ENCODE data around the gene SPAG4.

Gene SPAG4

DNA sequence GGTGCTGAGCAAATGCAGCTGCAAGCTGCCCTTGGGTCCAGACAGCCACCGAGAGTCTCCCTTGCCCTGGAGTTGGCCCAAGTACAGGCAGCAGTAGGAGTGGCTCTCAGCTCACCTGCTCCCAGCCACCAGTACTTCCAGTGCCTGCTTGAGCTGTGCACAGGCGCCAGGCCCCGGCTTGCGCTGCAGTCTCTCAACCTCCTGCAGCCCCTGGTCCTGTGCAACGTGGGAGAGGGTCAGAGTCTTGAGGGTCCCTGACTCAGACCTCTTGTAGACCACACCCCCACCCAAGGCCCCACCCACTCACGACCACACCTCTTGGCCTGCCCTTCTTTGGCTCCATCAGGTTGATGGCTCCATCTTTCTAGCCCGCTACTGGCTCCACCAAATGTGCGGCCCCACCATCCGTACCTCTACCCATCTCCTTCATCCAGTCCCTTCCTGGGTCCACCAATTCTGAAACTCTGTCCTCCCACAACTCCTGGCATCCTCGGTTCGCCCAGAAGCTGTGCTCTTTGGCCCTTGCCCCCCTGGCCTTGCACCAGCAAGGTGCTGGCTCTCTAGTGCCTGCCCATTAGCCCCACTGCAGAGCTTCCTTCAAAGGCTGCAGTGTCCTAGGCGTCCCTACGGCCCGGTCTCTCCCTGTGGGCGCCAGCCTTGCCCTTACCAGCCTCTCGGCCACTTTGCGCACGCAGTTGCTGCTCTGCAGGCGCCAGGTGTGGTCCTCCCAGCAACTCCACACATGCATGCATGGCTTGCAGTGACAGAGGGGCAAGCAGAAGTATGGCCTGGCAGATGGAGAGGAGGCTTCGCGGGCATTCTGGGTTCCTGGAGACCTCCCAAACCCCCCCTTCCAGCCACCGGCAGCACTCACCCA is 16.5 kb upstream of the SPAG4 start:
- no peak for DNase-seq (ENCODE audit: low read depth in 1 of 2, low spot score in 1 of 2)

DNA sequence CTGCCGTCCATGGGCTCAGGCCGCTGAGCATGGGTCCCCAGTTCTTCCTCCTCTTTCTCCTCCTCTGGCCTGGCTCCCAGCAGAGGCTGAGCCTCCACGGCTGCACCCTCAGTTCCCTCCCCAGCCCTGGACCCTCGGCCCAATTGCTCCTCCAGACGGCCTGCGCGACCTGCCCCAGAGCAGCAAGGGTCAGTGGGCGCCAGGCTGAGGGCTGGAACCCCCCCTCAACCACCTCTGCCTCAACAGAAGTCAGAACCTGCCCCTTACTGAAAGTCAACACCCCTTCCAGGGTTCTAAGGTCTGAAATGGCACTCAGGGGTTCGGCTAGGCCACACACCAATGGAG is 15.9 kb upstream of the SPAG4 start:
- no peak for DNase-seq (ENCODE audit: low read depth in 1 of 2, low spot score in 1 of 2)

DNA sequence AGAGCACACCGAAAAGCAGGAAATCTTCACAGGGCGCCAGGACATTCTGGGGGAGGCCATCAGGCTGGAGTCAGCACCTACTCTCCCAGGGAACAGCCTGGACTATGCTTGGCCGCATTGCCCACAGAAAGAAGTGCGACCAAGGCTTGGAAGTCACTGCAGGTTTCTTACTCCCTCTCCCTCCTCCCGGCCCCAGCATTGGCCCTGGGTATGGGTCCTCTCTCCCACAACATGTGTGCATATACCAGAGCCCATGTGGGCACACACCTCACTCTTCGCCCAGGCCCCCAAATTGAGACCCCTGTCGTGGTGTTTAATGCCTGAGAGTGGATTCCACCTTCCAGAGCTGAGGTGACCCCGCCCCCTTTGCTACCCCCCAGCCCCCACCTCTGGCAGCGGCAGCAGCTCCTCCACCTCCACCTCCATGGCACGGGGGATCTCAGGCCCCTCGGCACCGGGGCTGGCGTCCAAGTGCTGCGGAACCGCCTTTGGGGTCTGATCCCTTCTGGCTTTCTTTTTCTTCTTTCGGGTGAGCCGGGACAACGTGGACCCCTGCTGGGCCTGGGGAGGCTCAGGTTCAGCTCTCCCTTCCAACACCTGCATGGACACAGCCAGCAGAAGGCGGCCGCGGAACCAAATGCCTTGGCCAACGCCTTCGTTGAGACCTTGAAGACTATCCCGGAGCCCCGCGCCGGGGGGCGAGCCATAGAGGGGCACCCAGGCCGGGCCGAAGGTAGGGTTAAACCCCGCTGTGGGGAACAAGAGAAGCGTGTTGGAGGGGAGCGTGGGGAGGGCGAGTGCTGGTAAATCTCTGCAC is 15.2 kb upstream of the SPAG4 start:
- no peak for DNase-seq (ENCODE audit: low read depth in 1 of 2, low spot score in 1 of 2)

DNA sequence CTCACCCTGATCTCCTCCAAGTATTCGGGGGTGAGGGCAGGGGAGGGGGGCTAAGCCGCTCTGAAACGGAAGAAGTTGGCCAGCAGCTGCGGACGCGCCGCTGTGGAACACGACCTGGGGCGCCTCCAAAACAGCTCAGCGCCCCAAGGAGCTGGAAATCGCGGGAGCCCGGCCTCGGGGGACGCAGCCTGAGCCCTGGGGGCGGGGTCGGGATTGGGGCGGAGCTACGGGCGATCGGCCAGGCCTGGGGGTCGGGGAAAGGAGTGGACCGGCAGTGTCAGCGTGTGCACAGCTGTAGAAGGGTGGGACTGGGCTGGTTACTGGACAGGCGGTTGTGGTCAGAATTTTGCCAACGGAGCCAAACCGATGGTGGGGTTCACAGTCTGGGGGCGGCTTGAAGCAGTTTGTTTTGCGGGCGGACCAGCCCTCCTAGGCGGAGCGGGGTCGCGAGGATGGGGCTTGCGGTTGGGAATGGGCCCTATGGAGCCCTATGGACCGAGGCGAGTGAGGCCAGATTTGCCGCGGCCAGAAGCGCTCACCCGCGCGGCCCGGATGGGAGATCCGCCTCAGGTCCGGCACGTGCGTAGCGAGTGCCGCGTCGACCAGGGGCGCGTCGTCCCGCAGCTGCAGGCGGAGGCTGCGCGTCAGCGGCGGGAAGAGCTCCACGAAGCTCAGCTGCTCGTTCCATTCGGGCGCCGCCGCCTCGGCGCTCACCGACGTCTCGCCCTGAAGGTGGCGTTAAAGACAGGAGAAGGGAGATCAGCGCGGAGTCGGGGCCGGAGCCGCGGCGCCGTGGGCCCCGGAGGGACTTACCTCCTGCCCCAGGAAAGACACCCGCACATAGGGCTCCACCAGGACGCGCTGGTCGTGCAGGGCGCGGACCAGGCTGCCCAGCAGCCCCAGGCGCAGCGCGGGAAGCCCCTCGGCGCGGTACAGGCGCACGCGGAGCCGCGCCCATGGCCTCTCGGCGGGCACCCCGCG is 14.3 kb upstream of the SPAG4 start:
- DNase-seq (ENCODE audit: low read depth in 1 of 2, low spot score in 1 of 2) = peak; percentile 59 to 69

DNA sequence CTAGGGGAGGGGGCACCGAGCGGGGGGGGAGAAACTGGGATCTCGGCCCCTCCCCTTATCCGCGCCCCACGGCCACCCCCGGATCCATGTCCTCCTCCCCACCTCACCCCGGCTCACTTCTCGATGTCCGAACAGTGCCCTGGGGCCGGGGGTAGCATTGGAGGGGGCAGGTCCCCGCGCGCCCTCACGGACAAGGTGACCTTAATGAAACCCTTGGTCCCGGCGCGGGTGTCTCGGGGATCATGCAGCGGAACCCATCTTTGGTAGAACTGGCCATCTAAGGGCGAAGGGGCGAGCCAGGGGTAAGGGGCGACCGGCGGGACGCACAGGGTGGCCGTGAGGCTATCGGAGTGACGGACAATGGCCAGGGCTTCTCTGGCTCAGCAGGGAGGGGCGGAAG is 13.6 kb upstream of the SPAG4 start:
- DNase-seq (ENCODE audit: low read depth in 1 of 2, low spot score in 1 of 2) = no peak

DNA sequence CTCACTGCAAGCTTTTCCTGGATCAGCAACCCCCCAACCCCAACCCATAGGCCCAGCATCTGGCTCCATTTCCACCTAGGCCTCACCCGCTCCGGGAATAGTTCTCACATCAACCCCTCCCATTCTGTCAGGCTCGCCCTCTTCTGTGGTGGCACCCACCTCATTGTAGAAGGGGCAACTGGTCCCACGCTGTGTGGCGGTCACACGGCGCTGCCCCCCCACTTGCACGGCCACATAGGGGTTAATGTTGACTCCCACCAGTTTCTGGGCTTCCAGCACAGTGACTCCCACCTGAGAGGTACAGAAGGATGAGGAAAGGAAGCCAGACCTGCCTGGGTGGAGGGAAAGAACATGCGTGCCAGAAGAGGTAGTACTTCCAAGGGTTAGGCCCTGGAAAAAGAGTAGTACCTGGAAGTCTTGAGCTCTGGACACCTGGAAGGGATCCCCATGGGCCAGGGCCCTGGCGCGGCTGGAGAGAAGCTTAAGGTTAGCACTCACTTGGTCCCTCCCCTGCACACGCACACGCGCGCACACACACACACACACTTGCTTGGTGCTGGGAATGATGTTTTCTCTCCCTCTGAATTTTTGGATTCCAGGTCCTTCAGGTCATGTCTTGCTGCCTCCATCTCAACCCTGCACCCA is 12.7 kb upstream of the SPAG4 start:
- no peak for DNase-seq (ENCODE audit: low read depth in 1 of 2, low spot score in 1 of 2)

DNA sequence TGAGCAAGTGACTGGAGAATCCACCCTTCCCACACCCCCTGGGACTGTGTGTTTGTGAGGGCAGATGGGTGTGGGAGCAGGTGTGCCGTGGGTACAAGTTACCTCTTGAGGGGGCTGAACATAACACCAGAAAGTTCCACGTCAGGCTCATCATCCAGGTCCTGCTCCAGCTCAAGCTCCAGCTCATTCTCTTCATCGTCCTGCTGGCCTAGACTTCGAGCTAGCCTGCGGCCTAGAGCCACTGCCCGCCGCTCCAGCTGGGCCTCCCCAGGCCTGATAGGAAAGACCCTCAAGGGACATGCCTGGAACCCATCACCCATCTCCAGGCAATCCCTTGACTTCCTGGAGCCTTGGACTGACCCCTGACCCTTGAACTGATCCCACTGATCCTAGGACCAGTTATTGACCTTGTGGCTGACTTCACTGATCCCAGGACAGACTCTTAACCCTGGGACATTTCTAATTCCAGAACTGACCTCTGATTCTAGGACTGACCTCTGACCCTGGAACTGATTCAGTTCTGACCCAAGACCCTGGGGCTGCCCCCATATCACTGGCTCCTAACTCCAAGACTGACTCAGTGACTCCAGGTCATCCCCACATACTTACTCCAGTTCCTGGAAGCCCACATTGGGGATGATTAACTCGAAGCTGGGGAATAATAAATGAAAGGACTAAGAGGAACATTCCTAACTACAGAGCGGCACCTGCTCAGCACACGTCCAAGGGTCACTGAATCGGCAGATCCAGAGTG is 11.8 kb upstream of the SPAG4 start:
- no peak for DNase-seq (ENCODE audit: low read depth in 1 of 2, low spot score in 1 of 2)

DNA sequence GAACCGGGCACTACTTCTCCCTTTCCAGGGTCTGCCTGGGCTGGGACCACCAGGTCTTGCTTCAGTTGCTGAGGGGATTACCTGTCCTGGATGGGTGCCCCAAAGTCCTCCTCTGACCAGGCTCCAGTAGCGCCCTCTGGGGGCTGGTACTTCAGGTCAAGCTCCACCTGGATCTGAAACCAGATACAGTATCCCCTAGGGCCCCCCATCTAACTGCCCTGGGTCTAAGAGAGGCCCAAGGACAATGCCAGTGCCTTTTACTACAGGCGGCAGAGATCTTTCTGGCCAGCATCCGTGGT is 11.2 kb upstream of the SPAG4 start:
- no peak for DNase-seq (ENCODE audit: low read depth in 1 of 2, low spot score in 1 of 2)

DNA sequence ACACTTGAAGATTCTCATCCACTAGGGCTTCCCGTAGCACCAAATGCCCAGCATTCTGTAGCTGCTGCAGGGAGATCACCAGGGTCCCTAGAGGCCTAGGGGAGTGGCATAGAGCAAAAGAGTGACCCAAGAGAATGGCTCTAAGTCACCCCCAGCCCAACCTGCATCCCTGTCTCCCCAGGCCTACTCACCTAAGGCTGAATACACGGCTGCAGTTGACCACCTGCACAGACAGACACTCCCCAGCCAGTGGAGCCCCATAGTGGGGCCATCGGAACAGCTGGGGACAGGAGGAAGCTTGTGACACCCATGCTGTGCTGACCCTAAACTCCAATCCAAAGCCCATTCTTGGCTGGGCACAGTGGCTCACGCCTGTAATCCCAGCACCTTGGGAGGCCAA is 9.5 kb upstream of the SPAG4 start:
- DNase-seq (ENCODE audit: low read depth in 1 of 2, low spot score in 1 of 2) = no peak

DNA sequence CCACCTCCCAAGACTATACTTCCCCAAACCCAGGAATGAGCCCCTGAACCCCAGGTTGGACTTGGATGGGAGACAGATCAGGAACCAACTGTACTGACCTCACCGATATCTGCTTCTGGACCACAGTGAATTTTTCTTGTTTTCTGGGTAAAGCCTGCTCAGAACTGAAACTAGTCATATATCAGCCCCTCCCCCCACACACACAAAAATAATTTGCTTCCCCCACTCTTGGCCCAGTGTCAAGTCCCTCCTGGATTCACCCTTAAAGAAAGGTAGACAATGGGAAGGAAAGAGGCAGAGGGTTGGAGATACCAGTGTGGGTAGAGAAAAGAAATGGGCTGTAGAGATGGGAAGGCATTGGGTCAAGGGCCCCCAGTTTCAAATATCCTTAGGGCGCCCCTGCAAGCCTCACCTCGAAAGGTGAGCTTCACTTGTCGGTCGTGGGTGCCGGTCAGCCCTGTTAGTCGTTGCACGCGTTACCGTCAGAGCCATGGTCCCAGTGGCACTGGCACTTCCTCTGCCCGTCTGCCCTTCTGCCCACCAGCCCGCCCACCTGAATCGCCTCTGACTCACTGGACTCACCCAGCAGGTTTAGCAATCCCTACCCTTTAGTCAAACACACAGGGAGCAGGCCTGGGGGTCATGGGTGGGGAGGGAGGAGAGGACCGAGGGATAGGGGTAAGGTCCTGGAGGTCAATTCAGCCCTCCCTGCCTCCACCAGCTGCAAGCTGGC is 8.5 kb upstream of the SPAG4 start:
- DNase-seq (ENCODE audit: low read depth in 1 of 2, low spot score in 1 of 2) = no peak

DNA sequence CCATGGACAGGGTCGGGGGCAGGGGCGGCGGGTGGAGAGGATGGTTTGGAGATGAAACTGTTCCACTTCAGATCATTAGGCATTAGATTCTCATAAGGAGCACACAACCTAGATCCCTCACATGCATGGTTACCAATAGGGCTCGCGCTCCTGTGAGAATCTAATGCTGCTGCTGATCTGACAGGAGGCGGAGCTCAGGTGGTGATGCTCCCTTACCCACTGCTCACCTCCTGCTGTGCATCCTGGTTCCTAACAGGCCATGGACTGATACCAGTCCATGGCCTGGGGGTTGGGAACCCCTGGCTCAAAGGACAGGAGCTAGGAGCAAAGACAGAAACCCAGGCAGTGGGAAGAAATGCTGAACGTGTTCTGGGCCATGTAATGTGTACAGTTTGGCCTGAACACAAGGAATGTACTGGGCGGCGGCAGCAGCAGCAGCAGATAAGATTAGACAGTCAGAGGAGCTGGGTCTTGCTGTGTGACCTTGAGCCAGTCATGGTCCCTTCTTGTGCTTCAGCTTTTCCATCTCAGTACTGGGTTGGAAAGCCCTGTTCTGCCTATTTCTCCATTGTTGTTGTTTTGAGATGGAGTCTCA is 4.7 kb upstream of the SPAG4 start:
- no peak for DNase-seq (ENCODE audit: low read depth in 1 of 2, low spot score in 1 of 2)

DNA sequence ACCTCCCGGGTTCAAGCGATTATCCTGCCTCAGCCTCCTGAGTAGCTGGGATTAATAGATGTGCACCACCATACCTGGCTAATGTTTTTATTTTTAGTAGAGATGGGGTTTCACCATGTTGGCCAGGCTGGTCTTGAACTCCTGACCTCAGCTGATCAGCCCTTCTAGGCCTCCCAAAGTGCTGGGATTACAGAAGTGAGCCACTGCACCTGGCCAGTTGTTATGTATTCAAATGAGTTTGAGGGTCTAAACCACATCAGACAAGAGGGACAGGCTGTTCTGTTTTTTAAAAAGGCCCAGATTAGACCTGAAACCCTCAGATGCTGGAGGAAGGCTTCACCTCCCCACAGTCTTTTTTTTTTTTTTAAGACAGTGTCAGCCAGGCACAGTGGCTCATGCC is 4.1 kb upstream of the SPAG4 start:
- no peak for DNase-seq (ENCODE audit: low read depth in 1 of 2, low spot score in 1 of 2)

DNA sequence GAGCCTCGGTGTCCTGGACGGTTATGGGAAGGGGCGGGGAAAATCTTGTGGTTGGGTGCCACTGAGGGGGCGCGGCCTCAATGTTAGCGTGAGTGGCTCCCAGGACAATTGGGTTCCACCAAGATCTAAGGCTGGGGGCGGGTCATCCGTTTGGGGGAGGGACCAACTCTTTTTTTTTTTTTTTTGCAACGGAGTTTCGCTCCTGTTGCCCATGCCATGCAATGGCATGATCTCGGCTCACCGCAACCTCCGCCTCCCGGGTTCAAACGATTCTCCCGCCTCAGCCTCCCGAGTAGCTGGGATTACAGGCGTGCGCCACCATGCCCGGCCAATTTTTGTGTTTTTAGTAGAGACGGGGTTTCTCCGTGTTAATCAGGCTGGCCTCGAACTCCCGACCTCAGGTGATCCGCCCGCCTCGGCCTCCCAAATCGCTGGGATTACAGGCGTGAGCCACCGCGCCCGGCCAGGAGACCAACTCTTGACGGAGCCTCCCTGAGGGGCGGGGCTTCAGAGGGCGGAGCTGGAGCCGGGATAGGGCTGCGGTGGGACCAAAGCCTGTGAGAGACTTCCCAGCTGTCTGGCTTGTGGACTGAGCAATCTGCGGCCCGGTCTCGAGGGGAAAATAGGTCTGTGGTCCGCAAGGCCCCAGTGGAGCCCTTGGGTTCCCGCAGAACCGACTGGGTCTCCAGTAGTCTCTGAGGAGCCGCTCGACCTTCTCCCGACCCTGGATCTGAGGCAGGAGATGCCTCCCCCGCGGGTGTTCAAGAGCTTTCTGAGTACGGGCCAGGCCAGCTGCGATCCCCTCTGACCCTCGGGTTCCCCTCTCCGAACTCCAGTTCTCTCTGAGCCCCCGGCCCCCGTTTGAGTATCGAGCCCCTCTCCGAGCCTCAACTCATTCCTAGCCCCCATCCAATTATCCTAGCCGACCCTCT is 1.1 kb downstream of the SPAG4 start:
- DNase-seq (ENCODE audit: low read depth in 1 of 2, low spot score in 1 of 2) = peak in 1 of 2 donors; percentile 33

DNA sequence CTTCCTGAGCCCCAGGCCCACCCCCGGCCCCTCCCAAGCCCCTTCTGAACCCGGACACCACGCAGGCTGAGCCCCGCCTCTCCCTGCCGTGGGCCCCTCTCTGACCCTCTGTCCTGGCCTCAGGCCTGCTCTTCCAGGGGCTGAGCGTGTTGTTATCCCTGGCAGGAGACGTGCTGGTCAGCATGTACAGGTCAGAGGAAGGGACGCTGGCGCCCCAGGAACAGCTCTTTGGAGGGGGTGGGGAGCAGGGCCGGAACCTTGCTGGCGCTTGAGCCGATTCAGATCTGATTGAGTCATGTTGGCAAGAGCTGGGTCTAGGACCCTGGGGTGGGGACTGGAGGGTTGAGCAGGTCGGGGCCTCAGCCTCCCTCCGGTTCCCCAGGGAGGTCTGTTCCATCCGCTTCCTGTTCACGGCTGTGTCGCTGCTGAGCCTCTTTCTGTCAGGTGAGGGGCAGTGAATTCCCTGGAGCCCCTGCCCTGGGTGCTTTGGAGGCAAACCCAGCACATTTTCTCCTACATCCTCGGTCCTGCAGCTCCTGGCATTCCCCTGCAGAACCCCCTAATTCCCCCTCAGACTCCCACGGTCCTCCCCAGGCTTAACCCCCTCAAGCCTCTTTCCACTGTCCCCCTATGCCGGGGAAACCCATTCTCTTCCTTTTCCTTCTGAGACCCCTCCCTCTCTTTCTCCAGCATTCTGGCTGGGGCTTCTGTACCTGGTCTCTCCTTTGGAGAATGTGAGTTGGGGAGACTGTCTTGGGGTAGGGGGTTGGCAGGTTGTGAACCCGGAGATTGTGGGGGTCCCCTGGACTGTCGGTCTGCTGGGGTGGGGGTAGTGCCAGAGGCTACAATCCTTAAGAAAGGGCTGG is 2.0 kb downstream of the SPAG4 start:
- no peak for DNase-seq (ENCODE audit: low read depth in 1 of 2, low spot score in 1 of 2)

DNA sequence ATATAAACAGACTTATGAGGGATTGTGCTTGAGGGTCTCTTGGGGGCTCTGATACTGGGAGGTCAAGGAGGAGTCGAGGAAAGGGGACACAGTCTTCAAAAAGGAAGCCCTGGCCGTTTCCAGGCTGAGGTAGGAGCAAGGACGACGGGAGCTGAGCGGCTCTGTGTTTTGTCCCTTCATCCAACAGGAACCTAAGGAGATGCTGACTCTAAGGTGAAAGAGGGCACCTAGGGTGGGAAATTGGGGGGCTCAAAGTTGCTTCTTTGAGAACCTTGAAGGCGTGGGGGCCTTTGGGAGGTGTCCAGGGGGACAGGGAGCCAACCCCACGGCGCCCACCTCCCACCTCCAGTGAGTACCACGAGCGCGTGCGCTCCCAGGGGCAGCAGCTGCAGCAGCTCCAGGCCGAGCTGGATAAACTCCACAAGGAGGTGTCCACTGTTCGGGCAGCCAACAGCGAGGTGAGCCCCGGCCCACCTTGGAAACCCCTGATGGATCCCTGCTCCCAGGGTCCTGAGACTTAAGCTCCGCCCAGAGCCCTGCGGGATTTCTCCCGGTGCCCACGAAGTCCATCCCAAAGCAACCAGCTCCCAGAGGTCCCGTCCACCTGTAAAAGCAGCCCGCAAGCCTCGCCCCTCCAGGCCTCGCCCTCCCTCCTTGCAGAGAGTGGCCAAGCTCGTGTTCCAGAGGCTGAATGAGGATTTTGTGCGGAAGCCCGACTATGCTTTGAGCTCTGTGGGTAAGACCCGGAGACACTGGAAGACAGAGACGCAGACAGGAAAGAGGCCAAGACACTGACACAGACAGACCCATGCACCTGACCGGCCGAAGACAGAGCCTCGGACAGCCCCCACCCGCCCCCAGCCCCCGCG is 2.9 kb downstream of the SPAG4 start:
- no peak for DNase-seq (ENCODE audit: low read depth in 1 of 2, low spot score in 1 of 2)
